HL-60/S4 treated with retinoic acid at 250 ng/mL for 4 days and 3 days (cell line): ENCODE results near the gene GBP2.
"Not testable (repeated sequence)": the region's sequence is repeated elsewhere in the genome, so short reads cannot be mapped to it uniquely, and the experiment has no call there.

Experiments used
- in situ Hi-C: fragments of 300-500 bp; cut with MboI; formaldehyde crosslinking; loops from 2 replicates; pipeline ENCODE4 v1.7.0; 2022; ENCODE audit warnings: low sequenced_read_pairs

Gene GBP2

GRCh38 chr1:89126602-89127565 lies 970 bp upstream of the GBP2 start:
- in situ Hi-C loops: not testable (repeated sequence)

GRCh38 chr1:89125240-89125912 lies 538 bp downstream of the GBP2 start:
- in situ Hi-C loops: no loop called here

- in situ Hi-C loops: no loop called here
Measured at GRCh38 chr1:89121641-89122040, 4.3 kb downstream of the GBP2 start.

GRCh38 chr1:89114662-89115061 lies 11.3 kb downstream of the GBP2 start:
- in situ Hi-C loops: no loop called here

- in situ Hi-C loops: no loop called here
Measured at GRCh38 chr1:89112871-89113613, 12.9 kb downstream of the GBP2 start.

- in situ Hi-C loops: no loop called here
Measured at GRCh38 chr1:89104687-89105086, 21.2 kb downstream of the GBP2 start.

GRCh38 chr1:89104147-89104546 lies 21.8 kb downstream of the GBP2 start:
- in situ Hi-C loops: no loop called here

- in situ Hi-C loops: no loop called here
Measured at GRCh38 chr1:89102021-89102420, 23.9 kb downstream of the GBP2 start.

- in situ Hi-C loops: no loop called here
Measured at GRCh38 chr1:89100412-89100811, 25.5 kb downstream of the GBP2 start.

- in situ Hi-C loops: no loop called here
Measured at GRCh38 chr1:89098857-89099256, 27.1 kb downstream of the GBP2 start.

GRCh38 chr1:89095737-89096136 lies 30.2 kb downstream of the GBP2 start:
- in situ Hi-C loops: no loop called here

- in situ Hi-C loops: no loop called here
Measured at GRCh38 chr1:89089962-89090361, 36.0 kb downstream of the GBP2 start.

GRCh38 chr1:89088572-89088971 lies 37.3 kb downstream of the GBP2 start:
- in situ Hi-C loops: no loop called here

- in situ Hi-C loops: no loop called here
Measured at GRCh38 chr1:89087241-89087640, 38.7 kb downstream of the GBP2 start.

GRCh38 chr1:89085781-89086180 lies 40.1 kb downstream of the GBP2 start:
- in situ Hi-C loops: no loop called here

- in situ Hi-C loops: no loop called here
Measured at GRCh38 chr1:89081005-89081404, 44.9 kb downstream of the GBP2 start.

- in situ Hi-C loops: not testable (repeated sequence)
Measured at GRCh38 chr1:89080068-89080467, 45.8 kb downstream of the GBP2 start.

- in situ Hi-C loops: not testable (repeated sequence)
Measured at GRCh38 chr1:89072466-89073065, 53.3 kb downstream of the GBP2 start.

- in situ Hi-C loops: no loop called here
Measured at GRCh38 chr1:89070509-89070908, 55.4 kb downstream of the GBP2 start.

GRCh38 chr1:89069951-89070350 lies 56.0 kb downstream of the GBP2 start:
- in situ Hi-C loops: no loop called here

- in situ Hi-C loops: no loop called here
Measured at GRCh38 chr1:89068291-89068690, 57.6 kb downstream of the GBP2 start.
